HEK293 (cell line): Measurements from ENCODE around the gene DPY19L1.

Source experiments
- AEBP2 ChIP-seq: fragments of 450-650 bp; formaldehyde crosslinking; IDR thresholded peaks from 2 replicates; pipeline ENCODE4 v1.5.1; 2016; ENCODE audit warnings: missing biosample characterization, missing genetic modification characterization, borderline replicate concordance
- ATF2 ChIP-seq: fragments of 450-650 bp; formaldehyde crosslinking; IDR thresholded peaks from 2 replicates; pipeline ENCODE4 v1.5.1; 2016; ENCODE audit warnings: missing biosample characterization, missing genetic modification characterization, low read depth
- BCL6B ChIP-seq: fragments of 450-650 bp; formaldehyde crosslinking; IDR thresholded peaks from 2 replicates; pipeline ENCODE4 v1.5.1; 2017; ENCODE audit warnings: missing biosample characterization, missing genetic modification characterization
- KLF17 ChIP-seq: fragments of 450-650 bp; formaldehyde crosslinking; IDR thresholded peaks from 2 replicates; pipeline ENCODE4 v1.5.1; 2016; ENCODE audit warnings: missing biosample characterization, missing genetic modification characterization
- MYNN ChIP-seq: fragments of 450-650 bp; formaldehyde crosslinking; IDR thresholded peaks from 2 replicates; pipeline ENCODE4 v1.5.1; 2016; ENCODE audit warnings: missing biosample characterization, missing genetic modification characterization, borderline replicate concordance
- PRDM10 ChIP-seq: fragments of 450-650 bp; formaldehyde crosslinking; IDR thresholded peaks from 2 replicates; pipeline ENCODE4 v1.5.1; 2016; ENCODE audit warnings: missing biosample characterization, missing genetic modification characterization
- PRDM4 ChIP-seq: fragments of 450-650 bp; formaldehyde crosslinking; IDR thresholded peaks from 2 replicates; pipeline ENCODE4 v1.5.1; 2017; ENCODE audit warnings: missing biosample characterization, missing genetic modification characterization
- RBAK ChIP-seq: fragments of 450-650 bp; formaldehyde crosslinking; IDR thresholded peaks from 2 replicates; pipeline ENCODE4 v1.5.1; 2016; ENCODE audit warnings: missing biosample characterization, missing genetic modification characterization
- SP7 ChIP-seq: fragments of 450-650 bp; formaldehyde crosslinking; IDR thresholded peaks from 2 replicates; pipeline ENCODE4 v1.5.1; 2016; ENCODE audit warnings: missing biosample characterization, missing genetic modification characterization
- TCF7L2 ChIP-seq: IDR thresholded peaks from 2 replicates; pipeline ENCODE4 v1.6.1; 2011; ENCODE audit warnings: low read depth, mild to moderate bottlenecking, inconsistent platforms, low read length, moderate library complexity, borderline replicate concordance
- ZBTB17 ChIP-seq: fragments of 450-650 bp; formaldehyde crosslinking; IDR thresholded peaks from 2 replicates; pipeline ENCODE4 v1.5.1; 2016; ENCODE audit warnings: missing biosample characterization, missing genetic modification characterization
- ZBTB20 ChIP-seq: fragments of 450-650 bp; formaldehyde crosslinking; IDR thresholded peaks from 2 replicates; pipeline ENCODE4 v1.5.1; 2016; ENCODE audit warnings: missing biosample characterization, missing genetic modification characterization
- ZFP41 ChIP-seq: fragments of 450-650 bp; formaldehyde crosslinking; IDR thresholded peaks from 2 replicates; pipeline ENCODE4 v1.5.1; 2016; ENCODE audit warnings: missing biosample characterization, missing genetic modification characterization, borderline replicate concordance
- ZNF133 ChIP-seq: fragments of 450-650 bp; formaldehyde crosslinking; IDR thresholded peaks from 2 replicates; pipeline ENCODE4 v1.5.1; 2016; ENCODE audit warnings: missing biosample characterization, missing genetic modification characterization
- ZNF140 ChIP-seq: fragments of 450-650 bp; formaldehyde crosslinking; IDR thresholded peaks from 2 replicates; pipeline ENCODE4 v1.5.1; 2016; ENCODE audit warnings: missing biosample characterization, missing genetic modification characterization
- ZNF169 ChIP-seq: fragments of 450-650 bp; formaldehyde crosslinking; IDR thresholded peaks from 2 replicates; pipeline ENCODE4 v1.5.1; 2016; ENCODE audit warnings: missing biosample characterization, missing genetic modification characterization
- ZNF23 ChIP-seq: fragments of 450-650 bp; formaldehyde crosslinking; IDR thresholded peaks from 2 replicates; pipeline ENCODE4 v1.5.1; 2016; ENCODE audit warnings: missing biosample characterization, missing genetic modification characterization, borderline replicate concordance
- ZNF335 ChIP-seq: fragments of 450-650 bp; formaldehyde crosslinking; conservative IDR thresholded peaks from 2 replicates; pipeline ENCODE4 v1.5.1; 2016; ENCODE audit warnings: missing biosample characterization, missing genetic modification characterization
- ZNF423 ChIP-seq: fragments of 450-650 bp; formaldehyde crosslinking; IDR thresholded peaks from 2 replicates; pipeline ENCODE4 v1.5.1; 2016; ENCODE audit warnings: missing biosample characterization, missing genetic modification characterization
- ZNF48 ChIP-seq: fragments of 450-650 bp; formaldehyde crosslinking; IDR thresholded peaks from 2 replicates; pipeline ENCODE4 v1.5.1; 2016; ENCODE audit warnings: missing biosample characterization, missing genetic modification characterization
- ZNF555 ChIP-seq: fragments of 450-650 bp; formaldehyde crosslinking; conservative IDR thresholded peaks from 2 replicates; pipeline ENCODE4 v1.5.1; 2017; ENCODE audit warnings: missing biosample characterization, mild to moderate bottlenecking, missing genetic modification characterization, inconsistent platforms
- ZNF629 ChIP-seq: fragments of 450-650 bp; formaldehyde crosslinking; IDR thresholded peaks from 2 replicates; pipeline ENCODE4 v1.5.1; 2017; ENCODE audit warnings: missing biosample characterization, missing genetic modification characterization
- ZNF664 ChIP-seq: fragments of 450-650 bp; formaldehyde crosslinking; IDR thresholded peaks from 2 replicates; pipeline ENCODE4 v1.5.1; 2016; ENCODE audit warnings: missing biosample characterization, missing genetic modification characterization
- ZNF830 ChIP-seq: fragments of 450-650 bp; IDR thresholded peaks from 2 replicates; pipeline ENCODE4 v1.5.0; 2018; ENCODE audit warnings: missing biosample characterization, missing genetic modification characterization, low read depth, mild to moderate bottlenecking, moderate library complexity
- ZSCAN23 ChIP-seq: fragments of 450-650 bp; formaldehyde crosslinking; IDR thresholded peaks from 2 replicates; pipeline ENCODE4 v1.5.1; 2016; ENCODE audit warnings: missing biosample characterization, missing genetic modification characterization

The DPY19L1 gene

GRCh38 chr7:35037526-35038341, 449 bp upstream of the DPY19L1 start (continued):
- TF ChIP-seq ZFP41 (no peak), ZNF169 (tag by site-specific recombination) (no peak), PRDM4 (tag by site-specific recombination) (no peak), ZNF48 (tag by site-specific recombination) (no peak), SP7 (tag by site-specific recombination) (0 out of 2 replicates have a peak, but pooled peaks have one; percentile 40), ZNF629 (tag by site-specific recombination) (0 out of 2 replicates have a peak, but pooled peaks have one; percentile 22), ZBTB20 (tag by site-specific recombination) (no peak), PRDM10 (tag by site-specific recombination) (no peak; the same call in 1 of the 2 replicates), KLF17 (no peak), ZNF664 (tag by site-specific recombination) (no peak), TCF7L2 (no peak), RBAK (tag by site-specific recombination) (no peak), ATF2 (tag by site-specific recombination) (no peak), ZSCAN23 (tag by site-specific recombination) (no peak), AEBP2 (tag by site-specific recombination) (no peak), BCL6B (tag by site-specific recombination) (no peak), MYNN (tag by site-specific recombination) (no peak), ZNF423 (tag by site-specific recombination) (peak; percentile 51; the same call in 1 of the 2 replicates), ZNF23 (no peak), ZNF140 (tag by site-specific recombination) (no peak), ZNF555 (tag by site-specific recombination) (no peak), ZNF830 (tag by site-specific recombination) (no peak), ZNF133 (tag by site-specific recombination) (no peak), ZBTB17 (tag by site-specific recombination) (peak; percentile 73), ZNF335 (tag by site-specific recombination) (peak; percentile 52)
